ENCODE data around the gene B4GALT5.
"Not testable (repeated sequence)": the region's sequence is repeated elsewhere in the genome, so short reads cannot be mapped to it uniquely, and the experiment has no call there.

Gene B4GALT5

DNA sequence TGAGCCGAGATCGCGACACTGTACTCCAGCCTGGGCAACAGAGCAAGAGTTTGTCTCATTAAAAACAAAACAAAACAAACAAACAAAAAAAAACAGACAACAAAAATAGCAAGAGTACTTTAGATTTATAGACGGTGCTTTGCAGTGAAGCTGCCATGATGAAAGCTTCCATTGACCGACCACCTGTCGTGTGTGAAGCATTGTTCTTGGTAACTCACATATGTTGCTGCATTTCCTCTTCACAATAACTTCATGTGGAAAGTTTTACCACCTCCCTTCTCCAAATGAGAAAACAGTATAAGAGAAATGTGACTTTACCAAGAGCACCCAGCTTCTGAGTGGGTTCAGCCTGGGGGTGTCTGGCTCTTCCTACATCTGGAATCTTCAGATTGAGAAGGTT is 89.4 kb downstream of the B4GALT5 start:
- peaks cover 47 to 55% of the 10 kb centered on the region in 2 experiments for H3K4me1 ChIP-seq (ENCODE audit: control insufficient read depth in 1 of 2, insufficient read depth in 1 of 2, low read depth in 1 of 2, low read length in 1 of 2)
- H3K4me3 ChIP-seq (ENCODE audit: low read depth in 1 of 2, low read length in 1 of 2): no peak overlapping the region
- H3K36me3 ChIP-seq: peaks cover 3% of the 10 kb centered on the region
- no peaks in the 10 kb centered on the region for H3K9me3 ChIP-seq
- H3K27ac ChIP-seq: peak overlapping the region; percentile 83
- no peaks in the 10 kb centered on the region for H3K27me3 ChIP-seq
- TF ChIP-seq, protein P1, sequence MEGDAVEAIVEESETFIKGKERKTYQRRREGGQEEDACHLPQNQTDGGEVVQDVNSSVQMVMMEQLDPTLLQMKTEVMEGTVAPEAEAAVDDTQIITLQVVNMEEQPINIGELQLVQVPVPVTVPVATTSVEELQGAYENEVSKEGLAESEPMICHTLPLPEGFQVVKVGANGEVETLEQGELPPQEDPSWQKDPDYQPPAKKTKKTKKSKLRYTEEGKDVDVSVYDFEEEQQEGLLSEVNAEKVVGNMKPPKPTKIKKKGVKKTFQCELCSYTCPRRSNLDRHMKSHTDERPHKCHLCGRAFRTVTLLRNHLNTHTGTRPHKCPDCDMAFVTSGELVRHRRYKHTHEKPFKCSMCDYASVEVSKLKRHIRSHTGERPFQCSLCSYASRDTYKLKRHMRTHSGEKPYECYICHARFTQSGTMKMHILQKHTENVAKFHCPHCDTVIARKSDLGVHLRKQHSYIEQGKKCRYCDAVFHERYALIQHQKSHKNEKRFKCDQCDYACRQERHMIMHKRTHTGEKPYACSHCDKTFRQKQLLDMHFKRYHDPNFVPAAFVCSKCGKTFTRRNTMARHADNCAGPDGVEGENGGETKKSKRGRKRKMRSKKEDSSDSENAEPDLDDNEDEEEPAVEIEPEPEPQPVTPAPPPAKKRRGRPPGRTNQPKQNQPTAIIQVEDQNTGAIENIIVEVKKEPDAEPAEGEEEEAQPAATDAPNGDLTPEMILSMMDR (IDR thresholded peaks at IDR 0.05): no peak

DNA sequence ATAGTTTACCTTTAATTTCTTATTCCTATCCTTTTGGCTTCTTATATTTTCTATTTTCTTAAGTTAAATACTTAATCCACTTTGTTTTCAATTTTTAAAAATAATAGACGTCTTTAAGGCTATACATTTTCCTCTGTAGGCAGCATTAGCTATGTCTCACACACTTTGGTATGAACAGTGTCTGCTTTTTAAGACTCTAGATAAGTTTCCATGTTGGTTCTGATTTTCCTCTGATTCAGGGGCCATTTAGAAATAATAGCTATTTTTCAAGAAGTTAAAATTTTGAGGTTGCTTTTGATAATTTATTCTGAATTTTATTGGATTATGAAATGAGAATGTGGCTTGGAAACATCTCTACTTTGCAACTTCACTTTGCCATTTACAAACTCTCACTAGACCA is 91.4 kb downstream of the B4GALT5 start:
- H3K4me3 ChIP-seq (ENCODE audit: low read depth in 1 of 2, low read length in 1 of 2): no peak overlapping the region
- TF ChIP-seq, protein P1 (IDR thresholded peaks at IDR 0.05): no peak
- no peaks in the 10 kb centered on the region for H3K36me3 ChIP-seq
- peaks cover 47 to 50% of the 10 kb centered on the region in 2 experiments for H3K4me1 ChIP-seq (ENCODE audit: control insufficient read depth in 1 of 2, insufficient read depth in 1 of 2, low read depth in 1 of 2, low read length in 1 of 2)
- no peak overlapping the region for H3K27ac ChIP-seq
- no peaks in the 10 kb centered on the region for H3K27me3 ChIP-seq
- H3K9me3 ChIP-seq: no peaks in the 10 kb centered on the region

DNA sequence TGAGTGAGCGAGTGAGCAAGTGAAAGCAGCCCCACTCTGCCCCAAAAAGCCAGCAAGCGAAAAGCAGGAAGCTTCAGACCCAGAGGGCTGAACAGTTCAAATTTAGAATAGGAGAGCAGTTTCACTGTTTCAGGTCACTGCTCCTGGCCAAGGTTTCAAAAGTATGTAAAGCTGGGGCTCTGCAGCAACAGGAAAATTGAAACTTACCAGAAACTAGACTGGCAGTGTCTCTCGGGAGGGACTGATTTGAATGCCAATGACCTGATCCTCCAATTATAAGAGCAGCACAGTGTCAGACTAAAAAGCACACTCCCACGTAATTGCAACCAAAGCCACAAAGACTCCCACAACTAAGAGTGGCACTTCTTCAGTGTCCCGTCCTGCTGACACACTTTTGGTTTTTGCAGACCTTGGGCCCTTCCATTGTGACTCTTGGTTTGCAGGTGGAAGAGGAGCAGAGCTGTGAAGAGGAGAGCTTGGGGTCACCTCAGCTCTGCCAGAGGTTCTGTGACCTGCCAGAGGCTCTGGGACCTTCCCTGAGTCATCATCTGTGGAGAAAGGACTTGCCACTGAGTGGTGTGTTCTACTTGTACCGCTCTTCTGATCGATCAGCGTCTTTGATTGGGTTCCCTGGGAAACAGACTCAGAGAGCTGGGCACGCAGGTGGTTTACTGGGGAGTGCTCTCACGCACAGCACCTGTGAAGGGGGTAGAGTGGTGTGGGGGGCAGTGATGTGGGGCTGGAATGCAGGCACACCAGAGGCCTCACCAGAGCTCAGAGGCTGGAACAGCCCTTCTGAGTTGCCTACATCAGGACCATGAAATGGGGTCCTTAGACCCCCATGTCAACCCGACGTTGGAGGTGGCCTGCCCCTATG is 93.1 kb downstream of the B4GALT5 start:
- Histone ChIP-seq H3K27ac (peak overlapping the region; percentile 13), H3K27me3 (no peaks in the 10 kb centered on the region), H3K4me3 (ENCODE audit: low read depth in 1 of 2, low read length in 1 of 2) (no peak overlapping the region), H3K9me3 (no peaks in the 10 kb centered on the region), H3K36me3 (no peaks in the 10 kb centered on the region), H3K4me1 (ENCODE audit: control insufficient read depth in 1 of 2, insufficient read depth in 1 of 2, low read depth in 1 of 2, low read length in 1 of 2) (peaks cover 39 to 47% of the 10 kb centered on the region in 2 experiments)
- TF ChIP-seq, protein P1 (IDR thresholded peaks at IDR 0.05): no peak

DNA sequence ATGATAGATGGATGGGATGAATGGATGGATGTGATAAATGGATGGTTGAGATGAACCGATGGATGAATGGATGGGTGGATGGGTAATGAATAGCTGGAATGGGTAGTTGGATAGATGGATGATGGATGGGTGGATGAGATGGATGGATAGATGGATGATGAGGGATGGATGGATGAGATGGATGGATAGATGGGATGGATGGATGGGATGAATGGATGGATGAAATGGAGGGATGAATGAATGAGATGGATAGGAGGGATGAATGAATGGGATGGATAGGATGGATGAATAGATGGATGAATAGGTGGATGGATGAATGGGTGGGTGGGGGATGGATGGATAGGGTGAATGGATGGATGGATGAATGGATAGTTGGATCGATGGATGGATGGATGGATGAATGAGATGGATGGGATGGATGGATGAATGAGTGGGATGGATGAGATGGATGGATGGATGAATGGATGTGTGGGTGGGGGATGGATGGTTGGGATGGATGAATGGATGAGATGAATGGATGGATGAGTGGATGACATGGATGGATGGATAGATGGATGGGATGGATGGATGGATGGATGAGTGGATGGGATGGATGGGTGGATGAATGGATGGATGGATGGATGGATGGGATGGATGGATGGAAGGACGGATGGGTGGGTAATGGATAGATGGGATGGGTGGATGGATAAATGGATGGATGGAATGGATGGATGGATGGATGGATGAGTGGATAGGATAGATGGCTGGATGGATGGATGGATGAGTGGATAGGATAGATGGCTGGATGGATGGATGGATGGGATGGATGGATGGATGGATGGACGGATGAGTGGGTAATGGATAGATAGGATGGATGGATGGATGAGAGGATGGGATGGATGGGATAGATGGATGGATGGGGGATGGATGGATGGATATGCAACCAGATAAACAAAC is 94.3 kb downstream of the B4GALT5 start:
- no peaks in the 10 kb centered on the region for H3K36me3 ChIP-seq
- no peak overlapping the region for H3K4me3 ChIP-seq (ENCODE audit: low read depth in 1 of 2, low read length in 1 of 2)
- H3K27me3 ChIP-seq: no peaks in the 10 kb centered on the region
- no peak overlapping the region for H3K27ac ChIP-seq
- TF ChIP-seq, protein P1 (IDR thresholded peaks at IDR 0.05): no peak
- H3K4me1 ChIP-seq (ENCODE audit: control insufficient read depth in 1 of 2, insufficient read depth in 1 of 2, low read depth in 1 of 2, low read length in 1 of 2): peaks cover 27 to 38% of the 10 kb centered on the region in 2 experiments
- no peaks in the 10 kb centered on the region for H3K9me3 ChIP-seq

DNA sequence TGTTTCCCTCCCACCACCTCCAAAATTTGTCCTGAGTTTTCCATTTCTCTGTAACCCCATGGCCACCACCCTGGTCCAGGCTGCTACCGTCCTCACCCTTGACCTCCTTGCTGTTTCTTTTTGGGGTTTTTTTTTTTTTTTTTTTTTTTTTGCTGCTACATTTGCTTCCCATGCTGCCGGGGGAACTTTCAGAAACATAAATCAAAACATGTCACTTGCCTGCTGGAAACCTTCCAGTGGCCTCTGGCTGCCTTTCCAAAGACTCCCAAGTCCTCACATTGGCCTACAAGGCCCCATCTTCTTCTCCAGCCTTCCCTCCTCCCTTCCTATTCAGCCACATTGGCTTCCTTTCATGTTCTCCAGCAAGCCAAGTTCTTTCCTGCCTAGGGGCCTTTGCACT is 95.4 kb downstream of the B4GALT5 start:
- Histone ChIP-seq H3K9me3 (no peaks in the 10 kb centered on the region), H3K27ac (no peak overlapping the region), H3K4me1 (ENCODE audit: control insufficient read depth in 1 of 2, insufficient read depth in 1 of 2, low read depth in 1 of 2, low read length in 1 of 2) (peaks cover 18 to 29% of the 10 kb centered on the region in 2 experiments), H3K36me3 (no peaks in the 10 kb centered on the region), H3K27me3 (no peaks in the 10 kb centered on the region), H3K4me3 (ENCODE audit: low read depth in 1 of 2, low read length in 1 of 2) (no peak overlapping the region)
- TF ChIP-seq, protein P1 (IDR thresholded peaks at IDR 0.05): no peak

DNA sequence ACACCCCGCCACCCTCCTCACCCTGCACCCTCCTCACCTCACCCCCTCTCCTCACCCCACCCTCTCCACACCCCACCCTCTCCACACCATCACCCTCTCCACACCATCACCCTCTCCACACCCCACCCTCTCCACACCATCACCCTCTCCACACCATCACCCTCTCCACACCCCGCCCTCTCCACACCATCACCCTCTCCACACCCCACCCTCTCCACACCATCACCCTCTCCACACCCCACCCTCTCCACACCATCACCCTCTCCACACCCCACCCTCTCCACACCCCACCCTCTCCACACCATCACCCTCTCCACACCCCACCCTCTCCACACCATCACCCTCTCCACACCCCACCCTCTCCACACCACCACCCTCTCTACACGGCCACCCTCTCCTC is 96.3 kb downstream of the B4GALT5 start:
- not testable (repeated sequence) for H3K4me3 ChIP-seq (ENCODE audit: low read depth in 1 of 2, low read length in 1 of 2); H3K27ac ChIP-seq; H3K36me3 ChIP-seq; H3K9me3 ChIP-seq; H3K27me3 ChIP-seq
- H3K4me1 ChIP-seq (ENCODE audit: control insufficient read depth in 1 of 2, insufficient read depth in 1 of 2, low read depth in 1 of 2, low read length in 1 of 2): peaks cover 18 to 25% of the 10 kb centered on the region in 2 experiments

Measured in neutrophil (primary cell).